SK-N-SH (cell line): ENCODE results near the gene SAMD7. TPM values are rescaled to one million over a fixed set of nuclear protein-coding genes. Genes with fewer than 3 reads are reported as not detected.

Experiments
- CTCF ChIA-PET: fragments of 300-600, 350-600 bp; formaldehyde crosslinking; extraction: SDS; loops from one replicate; lab custom pipeline; 2021; lab: Yijun Ruan, JAX
- POLR2A ChIA-PET: fragments of 350-600 bp; sonication (Branson Sonifier 250); formaldehyde crosslinking; extraction: SDS; loops from one replicate; lab custom pipeline; 2020; ENCODE audit warnings: antibody characterized with exemption, inconsistent platforms; lab: Yijun Ruan, JAX
- DNase-seq: peaks from one replicate; pipeline ENCODE4 v3.0.0; 2012
- H2AFZ ChIP-seq: fragments of 200-600 bp; sonication (generic); 2 replicates; pipeline ENCODE4 v1.8.1; 2016; ENCODE audit warnings: antibody characterized with exemption, mild to moderate bottlenecking, low read depth
- H3F3A ChIP-seq: fragments of 200-600 bp; sonication (generic); replicated peaks from 2 replicates; pipeline ENCODE3; 2016; ENCODE audit warnings: antibody characterized with exemption, mild to moderate bottlenecking; ENCODE audit not compliant: insufficient read depth
- H3K27ac ChIP-seq, 2 experiments: fragments of 200-500 bp in 1 of 2; fragments of 200-600 bp in 1 of 2; sonication (Bioruptor generic) in 1 of 2; sonication (generic), shearing (Covaris generic) in 1 of 2; 2 replicates each; pipeline versions ENCODE4 v1.5.1 to v1.6.1; 2014 to 2016; ENCODE audit warnings: low read depth in 2 of 2, inconsistent platforms in 1 of 2, low read length in 1 of 2, mild to moderate bottlenecking in 1 of 2, mixed read lengths in 1 of 2
- H3K27me3 ChIP-seq: fragments of 200-600 bp; sonication (generic), shearing (Covaris generic); 2 replicates; pipeline ENCODE4 v1.6.1; 2016; ENCODE audit warnings: mixed run types; ENCODE audit not compliant: insufficient read depth
- H3K36me3 ChIP-seq, 2 experiments: fragments of 200-500 bp in 1 of 2; fragments of 200-600 bp in 1 of 2; sonication (Bioruptor generic) in 1 of 2; sonication (generic) in 1 of 2; replicated peaks in 1 of 2; 2 replicates each; pipeline versions ENCODE3 to v1.5.1; 2014 to 2016; ENCODE audit warnings: low read length in 1 of 2, mild to moderate bottlenecking in 1 of 2; ENCODE audit not compliant: insufficient read depth in 2 of 2, control insufficient read depth in 1 of 2
- H3K4me1 ChIP-seq, 2 experiments: fragments of 200-500 bp in 1 of 2; fragments of 200-600 bp in 1 of 2; sonication (Bioruptor generic) in 1 of 2; sonication (generic), shearing (Covaris generic) in 1 of 2; 2 replicates each; pipeline versions ENCODE4 v1.5.1 to v1.6.1; 2014 to 2016; ENCODE audit warnings: low read depth in 1 of 2, low read length in 1 of 2, mixed run types in 1 of 2; ENCODE audit not compliant: insufficient read depth in 2 of 2, control insufficient read depth in 1 of 2
- H3K4me2 ChIP-seq: fragments of 200-600 bp; sonication (generic), shearing (Covaris generic); 2 replicates; pipeline ENCODE4 v1.6.1; 2017; ENCODE audit warnings: mixed run types
- H3K4me3 ChIP-seq, 2 experiments: fragments of 200-500 bp in 1 of 2; fragments of 200-600 bp in 1 of 2; sonication (Bioruptor generic) in 1 of 2; sonication (generic), shearing (Covaris generic) in 1 of 2; 2 replicates each; pipeline versions ENCODE4 v1.5.1 to v1.8.1; 2014 to 2016; ENCODE audit warnings: low read depth in 2 of 2, inconsistent platforms in 1 of 2, low read length in 1 of 2, mild to moderate bottlenecking in 1 of 2, mixed read lengths in 1 of 2, moderate library complexity in 1 of 2
- H3K79me2 ChIP-seq: fragments of 200-600 bp; sonication (generic); 2 replicates; pipeline ENCODE4 v1.8.1; 2017; ENCODE audit warnings: mild to moderate bottlenecking; ENCODE audit not compliant: insufficient read depth
- H3K9ac ChIP-seq: fragments of 200-600 bp; sonication (generic); 2 replicates; pipeline ENCODE4 v1.6.1; 2017; ENCODE audit warnings: mixed run types
- H3K9me2 ChIP-seq: fragments of 200-600 bp; sonication (generic); 2 replicates; pipeline ENCODE4 v1.6.1; 2017; ENCODE audit warnings: mixed run types
- H3K9me3 ChIP-seq: fragments of 200-600 bp; sonication (generic); 2 replicates; pipeline ENCODE4 v1.6.1; 2017; ENCODE audit warnings: mixed run types, mild to moderate bottlenecking, moderate library complexity
- H4K20me1 ChIP-seq: fragments of 200-600 bp; sonication (generic); 2 replicates; pipeline ENCODE4 v1.6.1; 2017; ENCODE audit warnings: mild to moderate bottlenecking, mixed run types; ENCODE audit not compliant: insufficient read depth
- CTCF ChIP-seq: fragments of 200-600 bp; sonication (generic); IDR thresholded peaks from 2 replicates; pipeline ENCODE4 v1.6.1; 2017; ENCODE audit warnings: antibody characterized with exemption, mild to moderate bottlenecking, moderate library complexity
- FOXJ3 ChIP-seq: sonication (generic); formaldehyde crosslinking; IDR thresholded peaks from 2 replicates; pipeline ENCODE4 v1.5.1; 2020; ENCODE audit warnings: mild to moderate bottlenecking, missing genetic modification reagents
- GABPA ChIP-seq: IDR thresholded peaks from 2 replicates; pipeline ENCODE4 v1.4.0; 2012; ENCODE audit warnings: low read depth, mild to moderate bottlenecking
- MEF2A ChIP-seq: IDR thresholded peaks from 2 replicates; pipeline ENCODE4 v1.4.0; 2012; ENCODE audit warnings: low read depth, borderline replicate concordance
- MXI1 ChIP-seq: IDR thresholded peaks from 2 replicates; pipeline ENCODE4 v1.6.1; 2012; ENCODE audit warnings: mild to moderate bottlenecking, low read depth, low read length, improper control_type of control experiment
- POLR2AphosphoS5 ChIP-seq: IDR thresholded peaks from 2 replicates; pipeline ENCODE4 v1.6.1; 2012; ENCODE audit warnings: low read depth, low read length
- RAD21 ChIP-seq: IDR thresholded peaks from 2 replicates; pipeline ENCODE4 v1.6.1; 2012; ENCODE audit warnings: mild to moderate bottlenecking, low read length
- RCOR1 ChIP-seq: fragments of 150-350 bp; IDR thresholded peaks from 2 replicates; pipeline ENCODE4 v1.6.1; 2017; ENCODE audit warnings: antibody characterized with exemption, low read length
- RXRA ChIP-seq: IDR thresholded peaks from 2 replicates; pipeline ENCODE4 v1.4.0; 2012; ENCODE audit warnings: low read depth, mild to moderate bottlenecking, borderline replicate concordance
- SIN3A ChIP-seq: IDR thresholded peaks from 2 replicates; pipeline ENCODE4 v1.6.1; 2012; ENCODE audit warnings: low read depth, mild to moderate bottlenecking, low read length, moderate library complexity, borderline replicate concordance
- SMC3 ChIP-seq: IDR thresholded peaks from 2 replicates; pipeline ENCODE4 v1.6.1; 2012; ENCODE audit warnings: low read depth, low read length, improper control_type of control experiment
- YY1 ChIP-seq: IDR thresholded peaks from 2 replicates; pipeline ENCODE4 v1.4.0; 2012; ENCODE audit warnings: low read depth, mild to moderate bottlenecking
- WGBS: methylation state at CpG from one replicate; pipeline ENCODE4 v1.1.6; 2017; ENCODE audit warnings: low lambda C conversion rate; 5-methylcytosine and 5-hydroxymethylcytosine counted together
- polyA plus RNA-seq, 3 experiments: library from polyadenylated mRNA; depleted of rRNA; stranded (reverse); fragments of >200 nt; gene quantifications; 2 replicates each; pipeline ENCODE4 v1.2.3, GENCODE V29; 2012
- TF ChIP-seq, protein P1 (sequence below): IDR thresholded peaks from 2 replicates; pipeline ENCODE4; 2012
- TF ChIP-seq, protein P2 (sequence below): IDR thresholded peaks from 2 replicates; pipeline ENCODE4 v1.4.0; 2012; ENCODE audit warnings: low read depth, borderline replicate concordance
- TF ChIP-seq, protein P3 (sequence below): IDR thresholded peaks from 2 replicates; pipeline ENCODE4 v1.6.1; 2012; ENCODE audit warnings: mild to moderate bottlenecking, low read depth, low read length, moderate library complexity

The SAMD7 gene
- polyA plus RNA-seq, 1 of the 3 experiments (the other 2 are of a cell fraction): not detected

- no peaks in the 10 kb centered on the region for H3F3A ChIP-seq
- H3K4me2 ChIP-seq: no peak overlapping the region
- H2AFZ ChIP-seq: no peak overlapping the region
- no peaks in the 10 kb centered on the region for H3K4me1 ChIP-seq
- no peaks in the 10 kb centered on the region for H3K9me2 ChIP-seq
- H3K9me3 ChIP-seq: no peaks in the 10 kb centered on the region
- 75% methylated on average over 5 of the region's 5 CpGs for WGBS
- DNase-seq: no peak
- CTCF ChIA-PET: interaction anchor here (0.6 to 1.9 kb wide), 10 partner anchors 10 to 255 kb away, joined by 3 to 6 read pairs (median 3); no protein-coding TSS in a partner anchor
- no peak overlapping the region for H3K9ac ChIP-seq
- H3K79me2 ChIP-seq: no peaks in the 10 kb centered on the region
- POLR2A ChIA-PET: interaction anchor here (0.6 to 1.0 kb wide), 3 partner anchors 105 to 889 kb away, joined by 3 to 5 read pairs (median 4); partner anchors contain the start of gene SEC62
- no peaks in the 10 kb centered on the region for H3K27me3 ChIP-seq
- H3K27ac ChIP-seq: no peak overlapping the region
- H3K36me3 ChIP-seq: no peaks in the 10 kb centered on the region
- H3K4me3 ChIP-seq: no peak overlapping the region
- H4K20me1 ChIP-seq: no peaks in the 10 kb centered on the region
- TF ChIP-seq SIN3A (no peak), GABPA (no peak), RXRA (no peak), FOXJ3 (no peak), YY1 (no peak), SMC3 (no peak)
- TF ChIP-seq, protein P1, sequence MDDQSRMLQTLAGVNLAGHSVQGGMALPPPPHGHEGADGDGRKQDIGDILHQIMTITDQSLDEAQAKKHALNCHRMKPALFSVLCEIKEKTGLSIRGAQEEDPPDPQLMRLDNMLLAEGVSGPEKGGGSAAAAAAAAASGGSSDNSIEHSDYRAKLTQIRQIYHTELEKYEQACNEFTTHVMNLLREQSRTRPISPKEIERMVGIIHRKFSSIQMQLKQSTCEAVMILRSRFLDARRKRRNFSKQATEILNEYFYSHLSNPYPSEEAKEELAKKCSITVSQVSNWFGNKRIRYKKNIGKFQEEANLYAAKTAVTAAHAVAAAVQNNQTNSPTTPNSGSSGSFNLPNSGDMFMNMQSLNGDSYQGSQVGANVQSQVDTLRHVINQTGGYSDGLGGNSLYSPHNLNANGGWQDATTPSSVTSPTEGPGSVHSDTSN: no peak
Observed at GRCh38 chr3:169861871-169862270, 49.5 kb upstream of the SAMD7 start.

DNA sequence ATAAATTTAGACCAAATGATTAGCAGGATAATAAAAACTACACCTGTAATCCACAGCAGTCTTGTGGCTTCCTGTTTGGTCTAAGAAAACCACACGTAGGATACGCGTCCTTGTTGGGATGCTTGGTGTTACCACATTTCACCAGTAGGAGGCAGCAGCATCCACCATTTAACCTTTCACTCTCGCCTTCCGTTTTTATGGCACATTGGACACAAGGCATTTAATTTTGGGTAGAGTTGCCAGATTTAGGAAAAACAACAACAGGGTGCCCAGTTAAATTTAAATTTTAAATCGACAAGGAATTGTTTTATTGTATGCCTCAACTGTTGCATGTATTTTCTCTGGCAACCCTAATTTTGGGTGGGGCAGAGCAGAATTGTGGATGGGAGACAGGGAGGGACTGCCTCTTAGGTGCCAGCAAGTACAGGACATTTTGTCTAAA, 47.9 kb upstream of the SAMD7 start:
- H3K4me1 ChIP-seq: no peaks in the 10 kb centered on the region
- peak; percentile 64 for DNase-seq
- H3K79me2 ChIP-seq: no peaks in the 10 kb centered on the region
- no peaks in the 10 kb centered on the region for H3F3A ChIP-seq
- no peaks in the 10 kb centered on the region for H3K36me3 ChIP-seq
- TF ChIP-seq, protein P2, sequence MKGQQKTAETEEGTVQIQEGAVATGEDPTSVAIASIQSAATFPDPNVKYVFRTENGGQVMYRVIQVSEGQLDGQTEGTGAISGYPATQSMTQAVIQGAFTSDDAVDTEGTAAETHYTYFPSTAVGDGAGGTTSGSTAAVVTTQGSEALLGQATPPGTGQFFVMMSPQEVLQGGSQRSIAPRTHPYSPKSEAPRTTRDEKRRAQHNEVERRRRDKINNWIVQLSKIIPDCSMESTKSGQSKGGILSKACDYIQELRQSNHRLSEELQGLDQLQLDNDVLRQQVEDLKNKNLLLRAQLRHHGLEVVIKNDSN: no peak
- TF ChIP-seq MEF2A (no peak), RAD21 (peak; percentile 93), MXI1 (no peak), CTCF (peak; percentile 91), FOXJ3 (no peak), POLR2AphosphoS5 (no peak), SMC3 (peak; percentile 75), RCOR1 (0 out of 2 replicates have a peak, but pooled peaks have one; percentile 39)
- TF ChIP-seq, protein P3, sequence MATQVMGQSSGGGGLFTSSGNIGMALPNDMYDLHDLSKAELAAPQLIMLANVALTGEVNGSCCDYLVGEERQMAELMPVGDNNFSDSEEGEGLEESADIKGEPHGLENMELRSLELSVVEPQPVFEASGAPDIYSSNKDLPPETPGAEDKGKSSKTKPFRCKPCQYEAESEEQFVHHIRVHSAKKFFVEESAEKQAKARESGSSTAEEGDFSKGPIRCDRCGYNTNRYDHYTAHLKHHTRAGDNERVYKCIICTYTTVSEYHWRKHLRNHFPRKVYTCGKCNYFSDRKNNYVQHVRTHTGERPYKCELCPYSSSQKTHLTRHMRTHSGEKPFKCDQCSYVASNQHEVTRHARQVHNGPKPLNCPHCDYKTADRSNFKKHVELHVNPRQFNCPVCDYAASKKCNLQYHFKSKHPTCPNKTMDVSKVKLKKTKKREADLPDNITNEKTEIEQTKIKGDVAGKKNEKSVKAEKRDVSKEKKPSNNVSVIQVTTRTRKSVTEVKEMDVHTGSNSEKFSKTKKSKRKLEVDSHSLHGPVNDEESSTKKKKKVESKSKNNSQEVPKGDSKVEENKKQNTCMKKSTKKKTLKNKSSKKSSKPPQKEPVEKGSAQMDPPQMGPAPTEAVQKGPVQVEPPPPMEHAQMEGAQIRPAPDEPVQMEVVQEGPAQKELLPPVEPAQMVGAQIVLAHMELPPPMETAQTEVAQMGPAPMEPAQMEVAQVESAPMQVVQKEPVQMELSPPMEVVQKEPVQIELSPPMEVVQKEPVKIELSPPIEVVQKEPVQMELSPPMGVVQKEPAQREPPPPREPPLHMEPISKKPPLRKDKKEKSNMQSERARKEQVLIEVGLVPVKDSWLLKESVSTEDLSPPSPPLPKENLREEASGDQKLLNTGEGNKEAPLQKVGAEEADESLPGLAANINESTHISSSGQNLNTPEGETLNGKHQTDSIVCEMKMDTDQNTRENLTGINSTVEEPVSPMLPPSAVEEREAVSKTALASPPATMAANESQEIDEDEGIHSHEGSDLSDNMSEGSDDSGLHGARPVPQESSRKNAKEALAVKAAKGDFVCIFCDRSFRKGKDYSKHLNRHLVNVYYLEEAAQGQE: no peak
- TF ChIP-seq, protein P1: no peak
- 0 out of 4 replicates have a peak overlapping the region, but pooled peaks of 1 of the 2 experiments have one; percentile 17 for H3K4me3 ChIP-seq
- H3K4me2 ChIP-seq: no peak overlapping the region
- POLR2A ChIA-PET: no interaction called here
- no peak overlapping the region for H3K9ac ChIP-seq
- CTCF ChIA-PET: interaction anchor here (0.7 to 2.6 kb wide), 12 partner anchors 9 to 299 kb away, joined by 3 to 8 read pairs (median 3); partner anchors contain the start of gene SEC62
- H2AFZ ChIP-seq: no peak overlapping the region
- no peaks in the 10 kb centered on the region for H3K9me3 ChIP-seq
- no peaks in the 10 kb centered on the region for H4K20me1 ChIP-seq
- WGBS: 3% methylated on average over 6 of the region's 6 CpGs
- H3K27me3 ChIP-seq: no peaks in the 10 kb centered on the region
- no peaks in the 10 kb centered on the region for H3K9me2 ChIP-seq
- no peak overlapping the region for H3K27ac ChIP-seq
